Measurements from ENCODE around the gene HMOX2.
A peak's percentile ranks its signal among the peaks of the same experiment; 100 is the strongest.

The HMOX2 gene

GRCh38 chr16:4463522-4464163, 12.6 kb upstream of the HMOX2 start:
- no peak overlapping the region for H3K4me3 ChIP-seq (replicated peaks; ENCODE audit: low read depth, low read length)
- no peak for TF ChIP-seq CTCF (IDR thresholded peaks at IDR 0.05; ENCODE audit: low read length, missing control alignments)

GRCh38 chr16:4465977-4466779, 10.0 kb upstream of the HMOX2 start:
- peak; percentile 13 for DNase-seq (ENCODE audit: low read depth)
- no peak for TF ChIP-seq CTCF (IDR thresholded peaks at IDR 0.05; ENCODE audit: low read length, missing control alignments)
- H3K4me3 ChIP-seq (replicated peaks; ENCODE audit: low read depth, low read length) = no peak overlapping the region

More at GRCh38 chr16:4463522-4464163, 12.6 kb upstream of the HMOX2 start:
- DNase-seq (ENCODE audit: low read depth) = no peak

DNA sequence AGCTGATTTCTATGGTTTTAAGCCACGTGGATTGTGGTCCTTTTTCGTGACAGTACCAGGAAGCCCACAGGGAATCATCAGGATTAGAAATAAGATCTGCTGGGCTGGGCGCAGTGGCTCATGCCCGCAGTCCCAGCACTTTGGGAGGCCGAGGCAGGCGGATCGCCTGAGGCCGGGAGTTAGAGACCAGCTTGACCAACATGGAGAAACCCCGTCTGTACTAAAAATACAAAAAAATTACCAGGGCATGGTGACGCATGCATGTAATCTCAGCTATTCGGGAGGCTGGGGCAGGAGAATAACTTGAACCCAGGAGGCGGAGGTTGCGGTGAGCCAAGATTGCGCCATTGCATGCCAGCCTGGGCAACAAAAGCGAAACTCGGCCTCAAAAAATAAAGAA, 8.3 kb upstream of the HMOX2 start:
- no peak for TF ChIP-seq CTCF (IDR thresholded peaks at IDR 0.05; ENCODE audit: low read length, missing control alignments)
- no peak for DNase-seq (ENCODE audit: low read depth)
- no peak overlapping the region for H3K4me3 ChIP-seq (replicated peaks; ENCODE audit: low read depth, low read length)

GRCh38 chr16:4468972-4469371, 7.2 kb upstream of the HMOX2 start:
- no peak for DNase-seq (ENCODE audit: low read depth)
- TF ChIP-seq CTCF (IDR thresholded peaks at IDR 0.05; ENCODE audit: low read length, missing control alignments) = no peak

DNA sequence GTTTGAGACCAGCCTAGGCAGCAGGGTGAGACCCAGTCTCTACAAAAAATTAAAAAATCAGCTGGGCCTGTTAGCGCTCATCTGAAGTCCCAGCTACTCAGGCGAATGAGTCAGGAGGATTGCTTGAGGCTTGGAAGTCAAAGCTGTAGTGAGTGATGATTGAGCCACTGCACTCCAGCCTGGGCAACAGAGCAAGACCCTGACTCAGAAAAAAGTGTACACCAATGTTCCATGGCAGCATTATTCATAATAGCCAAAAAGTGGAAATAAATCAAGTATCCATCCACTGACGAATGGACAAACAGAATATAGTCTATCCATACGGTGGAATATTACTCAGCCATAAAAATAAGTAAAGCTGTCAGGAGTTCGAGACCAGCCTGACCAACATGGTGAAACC, 4.3 kb upstream of the HMOX2 start:
- TF ChIP-seq CTCF (IDR thresholded peaks at IDR 0.05; ENCODE audit: low read length, missing control alignments) = no peak
- no peak for DNase-seq (ENCODE audit: low read depth)
- no peak overlapping the region for H3K4me3 ChIP-seq (replicated peaks; ENCODE audit: low read depth, low read length)

More at GRCh38 chr16:4468972-4469371, 7.2 kb upstream of the HMOX2 start:
- no peak overlapping the region for H3K4me3 ChIP-seq (replicated peaks; ENCODE audit: low read depth, low read length)

DNA sequence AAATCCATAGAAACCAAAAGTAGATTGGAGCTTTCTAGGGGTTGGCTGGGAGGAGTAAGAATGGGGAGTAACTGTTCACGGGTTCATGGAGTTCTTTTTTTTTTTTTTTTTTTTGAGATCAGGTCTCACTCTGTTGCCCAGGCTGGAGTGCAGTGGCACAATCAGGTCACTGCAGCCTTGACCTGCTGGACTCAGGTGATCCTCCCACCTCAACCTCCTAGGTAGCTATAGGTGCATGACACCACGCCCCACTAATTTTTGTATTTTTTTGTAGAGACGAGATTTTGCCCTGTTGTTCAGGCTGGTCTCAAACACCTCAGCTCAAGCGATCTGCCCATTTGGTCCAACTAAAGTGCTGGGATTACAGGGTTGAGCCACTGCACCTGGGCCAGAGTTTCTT, 3.3 kb upstream of the HMOX2 start:
- no peak for TF ChIP-seq CTCF (IDR thresholded peaks at IDR 0.05; ENCODE audit: low read length, missing control alignments)
- no peak overlapping the region for H3K4me3 ChIP-seq (replicated peaks; ENCODE audit: low read depth, low read length)
- DNase-seq (ENCODE audit: low read depth) = no peak

Data from fibroblast of pulmonary artery (primary cell).